Kidney epithelial cell (primary cell): ENCODE data around the gene RUNX2. TPM values are rescaled to one million over a fixed set of nuclear protein-coding genes. Genes with fewer than 3 reads are reported as not detected.

ENCODE experiments used
- DNase-seq: peaks from one replicate; pipeline ENCODE4 v3.0.0-alpha.2; 2010; ENCODE audit warnings: low read depth
- H3K27me3 ChIP-seq: 2 replicates; pipeline ENCODE4 v1.6.0; 2011; ENCODE audit warnings: low read length; ENCODE audit not compliant: control insufficient read depth, insufficient read depth
- H3K36me3 ChIP-seq: 2 replicates; pipeline ENCODE4 v1.5.1; 2011; ENCODE audit warnings: low read length; ENCODE audit not compliant: control insufficient read depth, insufficient read depth
- H3K4me3 ChIP-seq: 2 replicates; pipeline ENCODE4 v1.5.1; 2011; ENCODE audit warnings: low read depth, mild to moderate bottlenecking, control low read depth, low read length
- CTCF ChIP-seq: IDR thresholded peaks from 2 replicates; pipeline ENCODE4 v1.5.1; 2011; ENCODE audit warnings: mild to moderate bottlenecking, moderate library complexity, low read length, control low read depth, inconsistent platforms; ENCODE audit not compliant: insufficient read depth, poor library complexity, severe bottlenecking
- total RNA-seq: library from RNA; depleted of rRNA; stranded (reverse); fragments of >200 nt; gene quantifications from 2 replicates; pipeline ENCODE4 v1.2.3, GENCODE V29; 2015

Gene RUNX2
- total RNA-seq, 1 donor from 2014 or later: 9.2 TPM

GRCh38 chr6:45562171-45562570 is 234.0 kb downstream of the RUNX2 start:
- no peaks in the 10 kb centered on the region for H3K27me3 ChIP-seq
- no peak for DNase-seq
- H3K4me3 ChIP-seq: no peak overlapping the region
- no peak for TF ChIP-seq CTCF
- H3K36me3 ChIP-seq: no peaks in the 10 kb centered on the region

- TF ChIP-seq CTCF: no peak
- Histone ChIP-seq H3K4me3 (no peak overlapping the region), H3K36me3 (no peaks in the 10 kb centered on the region), H3K27me3 (no peaks in the 10 kb centered on the region)
- DNase-seq: no peak
Observed at GRCh38 chr6:45563041-45563440, 234.9 kb downstream of the RUNX2 start.

GRCh38 chr6:45563844-45564243 is 235.7 kb downstream of the RUNX2 start:
- Histone ChIP-seq H3K27me3 (no peaks in the 10 kb centered on the region), H3K36me3 (no peaks in the 10 kb centered on the region), H3K4me3 (no peak overlapping the region)
- DNase-seq: no peak
- no peak for TF ChIP-seq CTCF

GRCh38 chr6:45566882-45567281 is 238.8 kb downstream of the RUNX2 start:
- no peak for TF ChIP-seq CTCF
- DNase-seq: peak; percentile 81
- H3K27me3 ChIP-seq: no peaks in the 10 kb centered on the region
- no peaks in the 10 kb centered on the region for H3K36me3 ChIP-seq
- H3K4me3 ChIP-seq: no peak overlapping the region

- no peaks in the 10 kb centered on the region for H3K36me3 ChIP-seq
- TF ChIP-seq CTCF: no peak
- no peaks in the 10 kb centered on the region for H3K27me3 ChIP-seq
- H3K4me3 ChIP-seq: no peak overlapping the region
- no peak for DNase-seq
Observed at GRCh38 chr6:45567879-45568278, 239.7 kb downstream of the RUNX2 start.

GRCh38 chr6:45568626-45569025 is 240.5 kb downstream of the RUNX2 start:
- Histone ChIP-seq H3K4me3 (no peak overlapping the region), H3K27me3 (no peaks in the 10 kb centered on the region), H3K36me3 (no peaks in the 10 kb centered on the region)
- no peak for DNase-seq
- no peak for TF ChIP-seq CTCF
